22Rv1 (cell line): ENCODE results near the gene MAN2A1.

Source experiments
- ZFX ChIP-seq: fragments of 450-650 bp; IDR thresholded peaks from 2 replicates; pipeline ENCODE4 v1.6.1; 2017; ENCODE audit warnings: antibody characterized with exemption, borderline replicate concordance
- TF ChIP-seq, protein P1 (sequence below): fragments of 450-650 bp; IDR thresholded peaks from 2 replicates; pipeline ENCODE4 v1.5.1; 2017; ENCODE audit warnings: mild to moderate bottlenecking

DNA sequence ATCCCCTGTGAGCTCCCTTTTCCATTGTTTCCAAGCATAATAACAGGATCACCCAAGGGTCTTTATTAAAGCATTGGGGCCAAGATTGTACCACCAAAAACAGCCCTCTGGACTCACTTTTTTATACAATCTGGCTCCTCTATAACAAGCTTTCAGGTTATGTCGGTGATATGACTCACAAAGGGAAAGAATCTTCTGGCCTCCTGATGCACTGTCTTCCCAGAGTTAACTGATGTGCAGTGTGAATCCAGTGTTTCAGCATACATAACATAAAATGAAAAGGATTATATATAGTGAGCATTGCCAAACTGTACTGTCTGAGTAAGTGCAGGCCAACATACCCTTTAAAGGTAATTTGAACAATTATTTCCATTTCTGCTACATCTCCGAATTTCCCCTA lies 33.9 kb upstream of the MAN2A1 start:
- TF ChIP-seq, protein P1, sequence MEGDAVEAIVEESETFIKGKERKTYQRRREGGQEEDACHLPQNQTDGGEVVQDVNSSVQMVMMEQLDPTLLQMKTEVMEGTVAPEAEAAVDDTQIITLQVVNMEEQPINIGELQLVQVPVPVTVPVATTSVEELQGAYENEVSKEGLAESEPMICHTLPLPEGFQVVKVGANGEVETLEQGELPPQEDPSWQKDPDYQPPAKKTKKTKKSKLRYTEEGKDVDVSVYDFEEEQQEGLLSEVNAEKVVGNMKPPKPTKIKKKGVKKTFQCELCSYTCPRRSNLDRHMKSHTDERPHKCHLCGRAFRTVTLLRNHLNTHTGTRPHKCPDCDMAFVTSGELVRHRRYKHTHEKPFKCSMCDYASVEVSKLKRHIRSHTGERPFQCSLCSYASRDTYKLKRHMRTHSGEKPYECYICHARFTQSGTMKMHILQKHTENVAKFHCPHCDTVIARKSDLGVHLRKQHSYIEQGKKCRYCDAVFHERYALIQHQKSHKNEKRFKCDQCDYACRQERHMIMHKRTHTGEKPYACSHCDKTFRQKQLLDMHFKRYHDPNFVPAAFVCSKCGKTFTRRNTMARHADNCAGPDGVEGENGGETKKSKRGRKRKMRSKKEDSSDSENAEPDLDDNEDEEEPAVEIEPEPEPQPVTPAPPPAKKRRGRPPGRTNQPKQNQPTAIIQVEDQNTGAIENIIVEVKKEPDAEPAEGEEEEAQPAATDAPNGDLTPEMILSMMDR, result no peak
- TF ChIP-seq ZFX, result no peak
